HepG2 (cell line): Measurements from ENCODE around the gene DRC3. TPM values are rescaled to one million over a fixed set of nuclear protein-coding genes. Genes with fewer than 3 reads are reported as not detected.
"Not testable (repeated sequence)": the region's sequence is repeated elsewhere in the genome, so short reads cannot be mapped to it uniquely, and the experiment has no call there.

Experiments
- ATAC-seq: fragments of 200-7000 bp; cut with Tn5 transposase; 3 replicates; pipeline ENCODE4 v1.9.1; 2020; ENCODE audit warnings: mild to moderate bottlenecking, moderate library complexity
- BruUV-seq: library from RNA; stranded (reverse); fragments of 400-500 nt; replicated peaks from 2 replicates; lab custom pipeline; 2021; lab: Mats Ljungman, UMichigan
- CTCF ChIA-PET: fragments of 300-600 bp; formaldehyde crosslinking; extraction: SDS; loops from one replicate; lab custom pipeline; 2021; ENCODE audit warnings: low total read pairs, inconsistent platforms, low intra/inter-chr PET ratio; lab: Yijun Ruan, JAX
- POLR2A ChIA-PET: fragments of 350-600 bp; sonication (Branson Sonifier 250); formaldehyde crosslinking; loops from one replicate; lab custom pipeline; 2020; ENCODE audit warnings: antibody characterized with exemption, inconsistent platforms; lab: Yijun Ruan, JAX
- DNase-seq: peaks from one replicate; pipeline ENCODE4 v3.0.0-alpha.2; 2015; ENCODE audit warnings: low spot score
- FAIRE-seq: peaks from 3 replicates; lab custom pipeline; 2011; peaks lifted over from hg19 to GRCh38; lab: Jason Lieb, UNC
- H2AFZ ChIP-seq: one replicate; pipeline ENCODE4 v1.6.1; 2011; ENCODE audit warnings: low read length, inconsistent platforms
- H3K27ac ChIP-seq: fragments of 300-600 bp; 3 replicates; pipeline ENCODE4 v1.8.0; 2011; ENCODE audit warnings: mixed run types, mild to moderate bottlenecking, mixed read lengths, low read length, inconsistent platforms; ENCODE audit not compliant: insufficient read depth; ENCODE audit errors: extremely low read length
- H3K27me3 ChIP-seq, 2 experiments: fragments of 200-600 bp in 1 of 2; 2 replicates in 1 of 2; 3 replicates in 1 of 2; pipeline versions ENCODE4 v1.6.0 to v1.8.0; 2011; ENCODE audit warnings: low read length in 2 of 2, mild to moderate bottlenecking in 2 of 2, moderate library complexity in 2 of 2, inconsistent platforms in 1 of 2; ENCODE audit not compliant: insufficient read depth in 2 of 2, control insufficient read depth in 1 of 2
- H3K36me3 ChIP-seq, 2 experiments: fragments of 200-600 bp in 1 of 2; replicated peaks in 1 of 2; 2 replicates in 1 of 2; 3 replicates in 1 of 2; pipeline versions ENCODE4 v1.5.1 to v1.8.0; 2011; ENCODE audit warnings: low read length in 2 of 2, inconsistent platforms in 1 of 2; ENCODE audit not compliant: insufficient read depth in 2 of 2, control insufficient read depth in 1 of 2
- H3K4me1 ChIP-seq: 2 replicates; pipeline ENCODE4 v1.5.1; 2012; ENCODE audit warnings: low read length, inconsistent platforms; ENCODE audit not compliant: insufficient read depth
- H3K4me2 ChIP-seq: 2 replicates; pipeline ENCODE4 v1.6.0; 2011; ENCODE audit warnings: low read depth, low read length, inconsistent platforms
- H3K4me3 ChIP-seq, 3 experiments: fragments of 200-600 bp in 1 of 3; sonication (generic), shearing (Covaris generic) in 1 of 3; replicated peaks in 1 of 3; 2 replicates each; pipeline ENCODE4 v1.5.1; 2011 to 2016; ENCODE audit warnings: low read length in 3 of 3, inconsistent platforms in 2 of 3, low read depth in 2 of 3, mild to moderate bottlenecking in 2 of 3, control low read depth in 1 of 3, mixed read lengths in 1 of 3; ENCODE audit not compliant: insufficient read depth in 1 of 3
- H3K79me2 ChIP-seq: one replicate; pipeline ENCODE4 v1.6.1; 2011; ENCODE audit warnings: low read length, inconsistent platforms; ENCODE audit not compliant: insufficient read depth
- H3K9ac ChIP-seq: 2 replicates; pipeline ENCODE4 v1.6.0; 2011; ENCODE audit warnings: mild to moderate bottlenecking, low read depth, low read length, inconsistent platforms; ENCODE audit not compliant: insufficient read depth
- H3K9me3 ChIP-seq: 2 replicates; pipeline ENCODE4 v1.5.1; 2012; ENCODE audit warnings: mild to moderate bottlenecking, low read length
- H4K20me1 ChIP-seq: 2 replicates; pipeline ENCODE4 v1.6.0; 2011; ENCODE audit warnings: inconsistent platforms, mild to moderate bottlenecking, low read length, moderate library complexity; ENCODE audit not compliant: insufficient read depth
- ELF4 ChIP-seq: sonication (generic); formaldehyde crosslinking; IDR thresholded peaks from 2 replicates; pipeline ENCODE4 v1.5.0; 2020; ENCODE audit warnings: missing genetic modification reagents, mild to moderate bottlenecking, moderate library complexity, borderline replicate concordance
- NFE2L1 ChIP-seq: sonication (generic); formaldehyde crosslinking; IDR thresholded peaks from 2 replicates; pipeline ENCODE4 v1.4.0; 2020; ENCODE audit warnings: missing genetic modification reagents, mild to moderate bottlenecking, borderline replicate concordance
- PHF5A ChIP-seq: IDR thresholded peaks from one replicate; pipeline ENCODE4 v1.6.1; 2018; ENCODE audit warnings: low read depth, missing genetic modification reagents; ENCODE audit not compliant: unreplicated experiment
- TOE1 ChIP-seq: sonication (generic); formaldehyde crosslinking; IDR thresholded peaks from 2 replicates; pipeline ENCODE4 v1.4.0; 2020; ENCODE audit warnings: mild to moderate bottlenecking, missing genetic modification reagents
- U2AF2 ChIP-seq: fragments of 200-400 bp; formaldehyde crosslinking; IDR thresholded peaks from 2 replicates; pipeline ENCODE4 v1.6.1; 2017; ENCODE audit warnings: low read depth, mild to moderate bottlenecking, low read length
- YEATS4 ChIP-seq: sonication (generic); formaldehyde crosslinking; IDR thresholded peaks from 2 replicates; pipeline ENCODE4 v1.4.0; 2020; ENCODE audit warnings: missing genetic modification reagents, borderline replicate concordance
- ZNF343 ChIP-seq: sonication (generic); formaldehyde crosslinking; IDR thresholded peaks from 2 replicates; pipeline ENCODE4 v1.4.0; 2020; ENCODE audit warnings: mild to moderate bottlenecking, missing genetic modification reagents
- ZNF570 ChIP-seq: sonication (generic); formaldehyde crosslinking; IDR thresholded peaks from 2 replicates; pipeline ENCODE4 v1.4.0; 2020; ENCODE audit warnings: mild to moderate bottlenecking, missing genetic modification reagents, borderline replicate concordance
- ZNF576 ChIP-seq: sonication (generic); formaldehyde crosslinking; IDR thresholded peaks from 2 replicates; pipeline ENCODE4 v1.4.0; 2020; ENCODE audit warnings: mild to moderate bottlenecking, missing genetic modification reagents
- ZNF850 ChIP-seq: sonication (generic); formaldehyde crosslinking; conservative IDR thresholded peaks from 2 replicates; pipeline ENCODE4 v1.9.0; 2021; ENCODE audit warnings: mild to moderate bottlenecking, missing genetic modification reagents
- WGBS: methylation state at CpG from one replicate; pipeline ENCODE4 v1.1.6; 2017; ENCODE audit warnings: low lambda C conversion rate; 5-methylcytosine and 5-hydroxymethylcytosine counted together
- in situ Hi-C: cut with HindIII; loops from 2 replicates; pipeline ENCODE4 v1.10.0; 2017; ENCODE audit warnings: low pct_unique_long_range_greater_than_20kb; ENCODE audit not compliant: extremely low pct_ligation_motif_present
- intact Hi-C: fragments of 100-400 bp; cut with micrococcal nuclease; formaldehyde crosslinking; loops from one replicate; pipeline ENCODE4 v1.10.0; 2022; ENCODE audit not compliant: unreplicated experiment
- polyA plus RNA-seq, 8 experiments: library from polyadenylated mRNA; depleted of rRNA in 3 of 8; stranded (reverse) in 7 of 8; unstranded in 1 of 8; fragments of >200 nt; fragmentation: Illumina TruSeq in 4 of 8; extraction: Trizol in 4 of 8; gene quantifications; 2 replicates each; pipeline versions ENCODE4 v1.2.1 to v1.2.3, GENCODE V29; 2011 to 2016; ENCODE audit warnings: low read depth in 4 of 8, missing spikeins in 1 of 8, mixed read lengths in 1 of 8; ENCODE audit not compliant: insufficient read depth in 1 of 8
- total RNA-seq, 5 experiments: library from RNA; depleted of rRNA; stranded (reverse); fragments of >200 nt; fragmentation: Illumina TruSeq; extraction: Trizol; gene quantifications; 2 replicates each; pipeline ENCODE4 v1.2.3, GENCODE V29; 2016; ENCODE audit warnings: low read depth in 1 of 5

Gene DRC3
- total and polyA plus RNA-seq, 2 of the 13 experiments (the other 11 are each of a cell fraction or from before 2014, with no cell fraction given): 0.53 to 0.87 TPM

- no peak overlapping the region for H3K9ac ChIP-seq
- DNase-seq (no peak), ATAC-seq (no peak), FAIRE-seq (no peak)
- no peaks in the 10 kb centered on the region for H4K20me1 ChIP-seq
- H3K79me2 ChIP-seq: no peaks in the 10 kb centered on the region
- in situ Hi-C loops (no loop called here), intact Hi-C loops (no loop called here)
- no TSS peak for BruUV-seq
- 82% methylated on average over 8 of the region's 8 CpGs for WGBS
- ChIA-PET POLR2A (no interaction called here), CTCF (no interaction called here)
- peaks cover 57% of the 10 kb centered on the region for H3K4me1 ChIP-seq
- no peak for TF ChIP-seq NFE2L1
- no peak for TF ChIP-seq ELF4 (CRISPR knock-in tag)
- TF ChIP-seq TOE1 (CRISPR knock-in tag): no peak
- no peak for TF ChIP-seq U2AF2
- TF ChIP-seq ZNF343 (CRISPR knock-in tag): no peak
- no peak for TF ChIP-seq ZNF850 (CRISPR knock-in tag)
- TF ChIP-seq ZNF570: no peak
- TF ChIP-seq YEATS4 (CRISPR knock-in tag): no peak
- TF ChIP-seq PHF5A (CRISPR knock-in tag): no peak
- TF ChIP-seq ZNF576 (CRISPR knock-in tag): no peak
- no peaks in the 10 kb centered on the region for H3K27me3 ChIP-seq
- H3K4me2 ChIP-seq: no peak overlapping the region
- no peaks in the 10 kb centered on the region for H3K36me3 ChIP-seq
- H3K9me3 ChIP-seq: no peaks in the 10 kb centered on the region
- no peak overlapping the region for H3K4me3 ChIP-seq
- no peak overlapping the region for H3K27ac ChIP-seq
- no peak overlapping the region for H2AFZ ChIP-seq
Observed at GRCh38 chr17:17938388-17939107, 34.1 kb upstream of the DRC3 start.

- H3K4me1 ChIP-seq: peaks cover 69% of the 10 kb centered on the region
- intact Hi-C loops, H4K20me1 ChIP-seq, H3K9ac ChIP-seq, H3K36me3 ChIP-seq, POLR2A ChIA-PET, in situ Hi-C loops, H3K27ac ChIP-seq, DNase-seq, H3K27me3 ChIP-seq, FAIRE-seq, H2AFZ ChIP-seq, CTCF ChIA-PET, H3K9me3 ChIP-seq, H3K4me3 ChIP-seq, H3K79me2 ChIP-seq, H3K4me2 ChIP-seq, ATAC-seq, BruUV-seq: not testable (repeated sequence)
- WGBS: over 99% methylated on average over 7 of the region's 7 CpGs
Observed at GRCh38 chr17:17939941-17940340, 32.7 kb upstream of the DRC3 start.
